GM18502 (cell line): ENCODE measurements around the gene ASIC3.

Experiments
- ATAC-seq: cut with Tn5 transposase; IDR thresholded peaks from one replicate; pipeline ENCODE4 v1.9.1; 2021; ENCODE audit warnings: mild to moderate bottlenecking; ENCODE audit not compliant: unreplicated experiment, poor library complexity

The ASIC3 gene

DNA sequence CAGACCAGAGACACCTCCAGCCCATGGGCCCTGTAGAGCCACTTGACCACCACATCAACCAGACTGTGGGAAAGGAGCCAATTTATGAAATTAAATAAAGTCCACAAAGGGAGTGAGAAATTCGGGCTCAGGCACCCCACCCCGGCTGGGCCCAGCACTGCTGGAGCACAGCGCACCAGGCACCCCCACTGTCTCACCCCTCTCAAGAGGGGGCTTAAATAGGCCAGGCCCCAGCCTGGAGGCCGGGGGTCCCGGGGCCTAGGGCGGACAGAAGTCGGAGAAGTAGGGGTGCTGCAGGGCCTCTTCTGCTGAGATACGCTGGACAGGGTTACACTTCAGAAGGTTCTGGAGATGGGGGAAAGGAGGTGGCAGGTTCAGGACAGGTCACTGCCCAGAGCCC, 5.4 kb downstream of the ASIC3 start:
- ATAC-seq, result no peak

GRCh38 chr7:151056283-151056665, 7.9 kb downstream of the ASIC3 start:
- ATAC-seq, result no peak

GRCh38 chr7:151056666-151057505, 8.6 kb downstream of the ASIC3 start:
- ATAC-seq, result no peak

DNA sequence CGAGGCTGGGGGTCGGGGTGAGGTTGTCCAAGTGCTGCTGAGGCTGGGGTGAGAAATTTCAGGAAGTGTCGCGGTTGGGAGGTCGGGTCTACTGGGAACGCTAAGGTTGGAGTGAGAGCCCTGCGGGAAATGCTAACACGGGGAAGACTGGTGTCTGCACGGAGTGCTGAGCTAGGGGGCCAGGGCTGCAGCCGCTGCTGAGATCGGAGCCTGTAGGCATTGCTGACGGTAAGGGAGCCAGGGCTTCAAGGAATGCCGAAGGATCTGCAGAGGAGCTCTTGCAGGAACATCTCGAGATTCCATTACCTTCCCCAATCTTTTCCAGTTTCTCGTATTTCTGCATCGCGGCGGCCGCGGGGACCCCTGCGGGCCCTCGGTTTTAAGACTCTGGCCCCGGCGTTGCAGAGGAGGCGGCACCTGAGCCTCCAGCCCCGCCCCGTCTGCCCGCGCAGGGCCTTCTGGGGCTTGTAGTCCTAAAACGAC, 9.2 kb downstream of the ASIC3 start, which contains the start of gene CDK5:
TSS of gene CDK5 (minus strand) at position 392 of the 483 bp plus-strand sequence. CDS start at position 343, 49 bp downstream.
- ATAC-seq, result peak; percentile 15

DNA sequence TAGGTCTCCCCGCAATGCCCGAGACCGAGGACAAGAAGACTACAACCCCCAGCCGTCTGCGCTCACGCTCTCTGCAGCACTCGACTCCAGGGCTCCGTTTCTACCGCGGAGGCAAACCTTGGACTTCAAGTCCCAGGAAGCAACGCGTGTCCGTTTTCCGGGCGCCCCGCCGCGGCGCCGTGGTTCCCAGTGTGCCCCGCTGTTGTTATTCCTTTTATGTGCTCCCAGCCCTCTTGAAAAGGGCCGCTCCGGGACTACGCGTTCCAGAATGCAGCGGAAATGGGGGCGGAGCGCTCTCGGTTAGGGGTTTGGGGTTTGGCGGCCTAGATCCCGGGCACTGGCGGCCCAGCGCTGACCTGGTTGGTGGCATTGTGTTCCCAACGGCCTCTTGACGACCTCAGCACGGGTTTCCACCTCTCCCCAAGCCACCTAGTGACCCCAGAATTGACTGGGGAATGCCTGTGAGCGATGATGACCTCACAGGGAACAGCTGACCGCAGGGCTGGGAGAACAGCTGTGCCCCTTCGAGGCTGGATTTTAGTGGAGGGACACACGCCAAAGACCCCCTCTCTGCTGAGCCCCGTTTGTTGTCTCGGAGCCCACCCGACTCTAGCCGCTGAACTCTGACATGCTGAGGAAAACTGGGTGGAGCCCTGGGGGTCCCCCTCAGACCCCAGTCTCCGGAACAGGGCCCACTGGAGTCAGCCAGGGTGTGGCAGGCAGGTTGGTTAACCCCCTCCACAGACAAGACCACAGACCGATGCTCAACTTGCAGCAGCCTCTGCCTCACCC, 9.9 kb downstream of the ASIC3 start:
- peak; percentile 89 for ATAC-seq

GRCh38 chr7:151058781-151059366, 10.5 kb downstream of the ASIC3 start:
- ATAC-seq, result no peak

- ATAC-seq, result peak; percentile 31
These were observed 11.2 kb downstream of the ASIC3 start, which contains the start of gene SLC4A2 for GRCh38 chr7:151059367-151060112. TSS of gene SLC4A2 (plus strand) at chr7:151059589. CDS start at chr7:151061988, 2,399 bp downstream.

DNA sequence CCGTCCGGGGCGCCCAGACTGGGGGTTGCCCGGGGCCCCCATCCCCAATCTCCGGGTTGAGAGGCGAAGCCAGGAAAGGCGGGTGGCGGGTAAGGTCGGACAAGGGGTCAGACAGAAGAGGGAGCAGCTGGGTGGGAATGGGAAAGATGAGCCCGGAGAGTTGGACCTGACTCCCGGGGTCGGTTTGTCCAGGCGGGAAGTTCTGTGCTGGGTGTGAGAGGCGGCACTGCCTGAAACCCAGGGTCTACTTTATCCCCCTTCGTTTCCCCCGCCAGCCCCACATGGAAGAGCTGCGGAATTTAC, 11.7 kb downstream of the ASIC3 start:
- ATAC-seq, result no peak

DNA sequence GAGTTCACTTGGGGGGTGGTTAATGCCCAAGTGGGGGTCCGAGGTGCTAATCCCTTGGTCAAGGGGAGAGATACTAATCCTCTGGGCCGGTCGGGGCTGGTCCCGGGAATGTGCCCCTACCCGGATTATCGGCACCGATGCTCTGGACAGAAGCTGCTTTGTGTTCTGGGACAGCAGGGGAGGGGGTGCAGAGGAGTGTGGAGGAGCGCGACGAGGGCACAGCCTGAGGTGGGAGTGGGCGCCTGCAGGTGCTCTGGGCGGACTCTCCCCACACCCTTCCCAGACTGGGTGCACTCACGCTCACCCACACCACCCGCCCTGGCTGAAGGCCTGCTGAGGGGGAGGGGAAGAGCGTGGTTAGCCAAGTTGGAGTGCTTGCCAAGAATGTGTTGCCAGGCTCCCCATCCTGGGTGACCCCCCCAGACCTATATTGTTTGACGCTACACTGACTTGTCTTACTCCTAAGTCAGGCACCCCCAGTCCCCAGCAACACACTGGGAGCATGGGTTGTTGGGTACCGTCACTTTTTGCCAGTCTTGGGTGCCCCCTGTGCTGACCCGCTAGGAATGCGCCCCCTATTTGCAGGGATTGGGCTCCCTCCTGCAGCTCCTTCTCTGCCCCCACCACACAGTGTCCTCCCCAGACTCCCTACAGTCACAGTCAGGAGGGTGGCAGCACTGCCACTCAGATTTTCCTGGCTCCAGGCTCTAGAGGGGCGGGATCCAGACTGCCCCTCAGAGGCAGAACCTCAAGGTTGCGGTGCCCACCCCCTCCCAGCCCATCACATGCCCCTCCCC, 12.3 kb downstream of the ASIC3 start:
- no peak for ATAC-seq

DNA sequence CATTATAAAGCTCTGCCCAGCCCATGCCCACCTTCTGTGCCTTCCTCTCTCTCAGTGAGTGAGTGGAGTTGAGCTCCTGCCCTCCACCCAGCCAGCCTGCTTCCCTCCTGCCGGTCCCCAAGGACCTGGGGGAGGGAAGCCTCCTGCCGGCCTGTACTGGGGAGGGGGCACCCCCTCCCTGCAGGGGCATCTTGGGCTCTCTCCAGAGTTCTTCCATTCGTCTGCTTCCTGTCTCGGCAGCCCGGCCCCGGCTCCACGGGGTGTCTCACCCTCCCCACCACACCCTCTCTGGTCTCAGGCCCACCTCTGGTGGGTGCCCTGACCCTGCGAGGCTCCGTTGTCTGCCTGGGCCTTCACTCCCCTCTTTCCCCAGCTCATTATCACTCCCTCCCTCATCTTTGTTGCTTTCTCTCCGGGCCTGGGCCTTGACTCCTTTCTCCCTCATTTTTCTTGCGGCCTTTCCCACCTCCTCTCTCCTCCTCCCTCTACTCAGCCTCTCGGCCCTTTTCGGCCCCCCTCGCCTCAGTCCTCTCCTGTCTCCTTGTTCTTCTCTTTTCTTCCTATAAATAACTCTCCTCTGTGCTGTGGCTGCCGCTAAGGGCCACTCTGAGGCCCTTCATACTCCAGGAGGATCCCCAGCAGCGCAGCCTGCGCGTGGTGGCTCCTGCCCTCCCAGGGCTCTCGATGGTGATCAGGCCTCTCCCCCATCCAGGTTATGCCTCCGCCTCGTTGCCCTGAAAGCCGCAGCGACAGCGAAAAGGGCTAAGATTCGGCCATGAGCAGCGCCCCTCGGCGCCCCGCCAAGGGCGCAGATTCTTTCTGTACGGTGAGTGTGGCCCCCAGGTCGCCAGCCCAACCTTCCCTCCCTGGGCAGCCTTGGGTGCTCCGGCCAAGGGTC, 13.1 kb downstream of the ASIC3 start:
- no peak for ATAC-seq

GRCh38 chr7:151062111-151062398, 13.7 kb downstream of the ASIC3 start:
- ATAC-seq, result no peak

DNA sequence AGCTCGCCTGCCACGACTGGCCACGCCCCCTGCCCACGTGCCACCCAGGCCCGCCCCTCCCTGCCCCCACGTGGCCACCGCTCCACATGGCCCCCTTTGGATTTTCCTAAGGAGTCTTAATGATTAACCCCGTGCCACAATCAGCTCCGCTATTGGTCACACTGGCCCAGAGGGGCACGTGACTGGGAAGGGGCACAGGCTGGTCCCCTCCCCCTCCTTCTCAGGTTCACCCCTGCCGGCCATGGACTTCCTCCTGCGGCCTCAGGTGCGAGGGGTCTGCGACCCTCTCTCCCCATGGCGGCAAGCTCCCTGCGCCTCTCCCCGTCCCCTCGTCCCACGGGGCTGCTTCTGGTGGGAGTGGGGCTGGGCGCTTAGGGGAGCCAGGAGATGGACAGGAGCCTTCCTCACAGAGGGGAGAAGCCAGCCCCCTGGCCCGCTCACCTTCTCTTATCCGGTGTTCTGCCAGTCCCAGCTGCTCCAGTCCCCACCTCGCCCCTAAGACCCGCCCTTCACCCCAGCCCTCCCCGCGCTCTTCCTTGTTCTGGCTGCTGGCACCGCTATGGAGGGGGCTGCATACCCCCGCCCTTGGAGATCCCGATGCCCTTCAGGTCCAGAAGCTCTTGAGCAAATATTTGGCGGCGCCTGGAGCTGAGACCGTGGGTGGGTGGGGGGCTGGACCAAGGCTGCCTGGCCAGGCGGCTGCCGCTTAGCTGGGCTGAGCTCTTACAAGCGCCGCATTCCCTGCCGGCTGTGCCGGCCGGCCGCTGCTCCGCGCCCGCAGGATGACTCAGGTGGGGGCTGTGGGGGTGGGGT, 14.3 kb downstream of the ASIC3 start:
- ATAC-seq, result no peak

- no peak for ATAC-seq
These were observed 14.9 kb downstream of the ASIC3 start for GRCh38 chr7:151063212-151063561.

DNA sequence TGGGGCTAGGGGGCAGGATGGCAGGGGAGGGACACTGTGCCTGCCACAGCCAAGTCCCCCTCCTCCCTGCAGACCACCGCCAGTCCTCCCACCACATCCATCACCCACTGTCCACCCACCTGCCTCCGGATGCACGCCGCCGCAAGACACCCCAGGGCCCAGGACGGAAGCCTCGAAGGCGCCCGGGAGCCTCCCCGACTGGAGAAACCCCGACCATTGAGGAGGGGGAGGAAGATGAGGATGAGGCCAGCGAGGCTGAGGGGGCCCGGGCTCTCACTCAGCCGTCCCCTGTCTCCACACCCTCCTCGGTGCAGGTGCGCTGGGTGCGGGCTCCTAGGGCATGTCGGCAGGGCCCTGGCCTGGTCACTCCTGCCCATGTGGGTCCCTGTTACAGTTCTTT, 16.1 kb downstream of the ASIC3 start:
- no peak for ATAC-seq

DNA sequence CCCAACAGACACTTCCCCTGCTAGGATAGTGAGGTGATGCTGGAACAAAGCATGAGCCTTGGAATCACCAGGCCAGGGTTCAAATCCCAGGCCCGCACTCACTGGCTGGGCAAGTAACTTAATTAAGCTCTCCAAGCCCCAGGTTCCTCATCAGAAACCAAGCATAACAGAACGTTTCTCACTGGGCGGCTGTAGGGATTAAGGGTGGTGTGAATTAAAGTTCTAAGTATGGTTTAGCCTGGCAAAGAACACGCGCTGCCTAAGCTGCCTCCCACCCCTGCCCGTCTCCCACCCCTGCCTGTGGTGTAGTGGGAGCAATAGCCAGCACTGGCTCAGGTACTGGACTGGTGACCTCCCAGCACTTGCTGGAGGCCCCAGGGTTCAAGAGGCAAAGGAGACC, 16.7 kb downstream of the ASIC3 start:
- ATAC-seq, result no peak

GRCh38 chr7:151065516-151065915, 17.2 kb downstream of the ASIC3 start:
- no peak for ATAC-seq

DNA sequence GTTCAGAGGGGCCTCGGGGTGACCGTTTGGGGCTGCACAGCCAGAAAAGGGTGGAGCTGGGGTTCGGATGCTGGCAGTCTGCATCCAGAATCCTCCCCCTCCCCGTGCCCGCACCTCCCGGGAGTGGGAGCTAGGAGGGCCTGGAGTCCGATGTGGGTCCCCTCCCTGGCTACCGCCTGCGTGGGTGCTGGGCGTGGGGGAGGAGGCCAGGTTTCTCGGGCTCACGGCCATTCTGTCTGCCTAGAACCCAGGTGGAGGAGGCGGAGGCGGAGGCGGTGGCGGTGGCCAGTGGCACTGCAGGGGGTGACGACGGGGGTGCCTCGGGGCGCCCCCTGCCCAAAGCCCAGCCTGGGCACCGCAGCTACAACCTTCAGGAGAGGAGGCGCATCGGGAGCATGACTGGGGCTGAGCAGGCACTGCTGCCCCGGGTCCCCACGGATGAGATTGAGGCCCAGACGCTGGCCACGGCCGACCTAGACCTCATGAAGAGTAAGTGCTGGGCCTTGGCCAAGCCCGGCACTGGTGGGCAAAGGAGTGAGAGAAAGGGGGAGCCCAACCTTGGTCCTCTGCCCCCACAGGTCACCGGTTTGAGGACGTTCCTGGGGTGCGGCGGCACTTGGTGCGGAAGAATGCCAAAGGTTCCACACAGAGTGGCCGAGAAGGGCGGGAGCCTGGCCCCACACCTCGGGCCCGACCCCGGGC, 18.1 kb downstream of the ASIC3 start:
- ATAC-seq, result no peak
